HFFc6 (cell line): Measurements from ENCODE around the gene AHCYL1. TPM values are rescaled to one million over a fixed set of nuclear protein-coding genes. Genes with fewer than 3 reads are reported as not detected.
A peak's percentile ranks its signal among the peaks of the same experiment; 100 is the strongest.

Experiments used
- DNase-seq: peaks from one replicate; pipeline ENCODE4 v3.0.0-alpha.2; 2018
- H3K27ac Mint-ChIP-seq: 2 replicates; pipeline ENCODE4 v1.8.0; 2020; ENCODE audit warnings: mild to moderate bottlenecking, mixed read lengths
- H3K27me3 Mint-ChIP-seq: 2 replicates; pipeline ENCODE4 v1.8.0; 2021; ENCODE audit warnings: mild to moderate bottlenecking, moderate library complexity, mixed read lengths; ENCODE audit not compliant: insufficient read depth
- H3K36me3 Mint-ChIP-seq: 2 replicates; pipeline ENCODE4 v1.8.0; 2021; ENCODE audit warnings: low read depth, mixed read lengths
- H3K4me1 Mint-ChIP-seq: 2 replicates; pipeline ENCODE4 v1.8.0; 2020; ENCODE audit warnings: low read depth, mixed read lengths
- H3K4me3 Mint-ChIP-seq: 2 replicates; pipeline ENCODE4 v1.8.0; 2020; ENCODE audit warnings: mild to moderate bottlenecking, moderate library complexity, mixed read lengths
- H3K9me3 Mint-ChIP-seq: 2 replicates; pipeline ENCODE4 v1.8.0; 2020; ENCODE audit warnings: mild to moderate bottlenecking, mixed read lengths
- CTCF ChIP-seq: fragments of 200-600 bp; sonication (generic); IDR thresholded peaks from 2 replicates; pipeline ENCODE4 v1.5.0; 2021; ENCODE audit warnings: antibody characterized with exemption, mild to moderate bottlenecking
- total RNA-seq, 6 experiments: library from RNA; stranded (reverse); fragmentation: NEBNext Ultra II Directional; extraction: Animal tissue kit (Norgen Biotek cat#: 25700); gene quantifications; 2 replicates in 1 of 6; 3 replicates in 5 of 6; pipeline ENCODE4 v1.2.3, GENCODE V29; 2021

AHCYL1 gene
- total RNA-seq, 6 experiments from 2014 or later, result 73.4 to 87.1 (median 74.7) TPM

DNA sequence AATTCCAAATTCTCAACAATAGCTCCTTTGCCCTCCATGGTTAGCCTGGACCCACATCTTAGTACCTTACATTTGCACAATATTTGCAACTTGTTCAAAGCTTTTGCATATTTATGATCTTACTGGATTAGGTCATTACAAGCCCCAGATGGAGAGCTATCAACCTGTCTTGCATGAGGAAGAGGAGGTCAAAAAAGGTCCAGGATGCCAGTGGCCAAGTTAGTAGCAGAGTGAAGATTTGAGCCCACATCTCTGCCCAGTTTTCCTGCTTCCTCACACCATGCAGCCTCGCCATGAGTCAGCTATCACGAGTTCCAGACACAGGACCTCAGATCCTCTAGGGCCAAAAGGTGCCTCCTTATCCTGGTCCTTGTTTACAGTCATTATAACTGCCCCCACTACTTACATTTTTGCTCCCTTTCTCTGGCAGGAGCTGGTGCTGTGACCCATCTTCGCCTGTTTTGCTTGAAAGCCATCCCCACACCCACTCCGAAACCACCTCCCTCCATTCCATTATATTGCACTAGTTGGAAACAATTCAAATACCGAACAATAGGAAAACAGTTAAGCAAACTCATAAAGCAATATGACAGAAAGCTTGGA is 5.0 kb upstream of the AHCYL1 start:
- H3K4me1 Mint-ChIP-seq, result peaks cover 69% of the 10 kb centered on the region
- H3K27me3 Mint-ChIP-seq, result peaks cover 5% of the 10 kb centered on the region
- H3K27ac Mint-ChIP-seq, result peak overlapping the region; percentile 82
- DNase-seq, result peak; percentile 50
- peak overlapping the region; percentile 44 for H3K4me3 Mint-ChIP-seq
- peaks cover 13% of the 10 kb centered on the region for H3K36me3 Mint-ChIP-seq
- H3K9me3 Mint-ChIP-seq, result 0 out of 2 replicates have a peak, but pooled peaks cover 3% of the 10 kb centered on the region
- TF ChIP-seq CTCF, result no peak

- no peak for DNase-seq
- Mint-ChIP-seq H3K4me3 (no peak overlapping the region), H3K4me1 (peaks cover 69% of the 10 kb centered on the region)
These were observed 4.1 kb upstream of the AHCYL1 start for GRCh38 chr1:109980324-109981003.

GRCh38 chr1:109981004-109981335 is 3.6 kb upstream of the AHCYL1 start:
- Mint-ChIP-seq H3K27me3 (peaks cover 5% of the 10 kb centered on the region), H3K4me1 (peaks cover 69% of the 10 kb centered on the region), H3K27ac (no peak overlapping the region), H3K4me3 (no peak overlapping the region), H3K9me3 (0 out of 2 replicates have a peak, but pooled peaks cover under 1% of the 10 kb centered on the region), H3K36me3 (peaks cover 15% of the 10 kb centered on the region)
- no peak for DNase-seq
- peak; percentile 4; the same call in 1 of the 2 replicates for TF ChIP-seq CTCF

More at GRCh38 chr1:109980324-109981003, 4.1 kb upstream of the AHCYL1 start:
- peak overlapping the region; percentile 22; the same call in 1 of the 2 replicates for H3K27ac Mint-ChIP-seq
- peaks cover 17% of the 10 kb centered on the region for H3K36me3 Mint-ChIP-seq
- TF ChIP-seq CTCF, result peak; percentile 76
- H3K9me3 Mint-ChIP-seq, result 0 out of 2 replicates have a peak, but pooled peaks cover 3% of the 10 kb centered on the region
- H3K27me3 Mint-ChIP-seq, result peaks cover 5% of the 10 kb centered on the region

DNA sequence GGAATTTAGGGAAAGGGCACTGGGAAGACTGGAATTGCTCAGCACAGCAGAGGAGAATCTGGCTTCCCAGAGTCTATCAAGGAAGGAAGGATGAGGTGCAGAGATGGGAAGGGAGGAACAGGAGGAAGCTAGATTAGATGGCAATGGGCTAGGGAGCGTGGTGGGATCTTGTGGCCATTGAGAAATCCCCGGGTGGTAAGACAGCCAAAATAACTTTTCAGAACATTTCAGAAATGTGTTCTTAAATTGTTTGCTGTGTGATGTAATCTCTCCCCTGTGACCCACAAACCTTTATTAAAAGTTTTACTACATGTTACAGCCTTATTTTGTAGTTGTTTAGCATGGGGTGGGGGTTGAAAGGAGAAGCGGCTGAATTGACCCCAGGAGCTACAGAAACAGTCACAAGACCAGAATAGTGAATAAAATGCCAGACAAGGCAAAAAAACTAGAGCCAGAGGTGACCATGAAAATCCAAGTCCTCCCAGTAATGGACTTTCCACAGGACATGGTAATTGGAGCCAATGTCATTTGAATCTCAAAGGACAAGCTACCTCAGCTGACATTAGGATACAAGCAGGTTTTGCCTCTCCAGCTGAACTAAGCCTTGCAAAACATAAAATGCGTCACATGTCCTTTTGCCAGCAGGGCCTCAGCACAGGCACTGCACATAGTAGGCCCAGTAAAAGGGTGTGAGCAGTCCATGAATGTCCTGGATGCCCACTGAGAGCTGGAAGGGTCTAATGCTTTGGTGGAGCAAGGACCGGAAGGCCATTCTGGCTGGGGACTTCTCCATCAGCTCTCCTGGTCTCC is 980 bp upstream of the AHCYL1 start:
- peaks cover 13% of the 10 kb centered on the region for H3K36me3 Mint-ChIP-seq
- peak overlapping the region; percentile 99 for H3K27ac Mint-ChIP-seq
- DNase-seq, result no peak
- H3K4me3 Mint-ChIP-seq, result peak overlapping the region; percentile 100; the same call in 1 of the 2 replicates
- H3K9me3 Mint-ChIP-seq, result no peaks in the 10 kb centered on the region
- no peak for TF ChIP-seq CTCF
- peaks cover 74% of the 10 kb centered on the region for H3K4me1 Mint-ChIP-seq
- H3K27me3 Mint-ChIP-seq, result peaks cover 3% of the 10 kb centered on the region; the same call in 1 of the 2 replicates

- no peak for TF ChIP-seq CTCF
- DNase-seq, result no peak
- Mint-ChIP-seq H3K4me3 (peak overlapping the region; percentile 100; the same call in 1 of the 2 replicates), H3K36me3 (peaks cover 14% of the 10 kb centered on the region), H3K27me3 (peaks cover 3% of the 10 kb centered on the region; the same call in 1 of the 2 replicates), H3K4me1 (peaks cover 74% of the 10 kb centered on the region), H3K27ac (peak overlapping the region; percentile 99), H3K9me3 (no peaks in the 10 kb centered on the region)
These were observed 442 bp upstream of the AHCYL1 start for GRCh38 chr1:109984190-109984455.
